HK-2 (cell line): ENCODE data around the gene ZXDC.

Experiments used
- DNase-seq: peaks from one replicate; pipeline ENCODE4 v3.0.0-alpha.2; 2018; ENCODE audit not compliant: unreplicated experiment

The ZXDC gene

GRCh38 chr3:126454437-126455198, 21.1 kb downstream of the ZXDC start:
- no peak for DNase-seq

- DNase-seq, result no peak
Observed at GRCh38 chr3:126454025-126454424, 21.7 kb downstream of the ZXDC start.

- DNase-seq, result no peak
Observed at GRCh38 chr3:126452213-126452612, 23.5 kb downstream of the ZXDC start.

- no peak for DNase-seq
Observed at GRCh38 chr3:126451511-126451910, 24.2 kb downstream of the ZXDC start.

- no peak for DNase-seq
Observed at GRCh38 chr3:126450744-126451143, 24.9 kb downstream of the ZXDC start.

- DNase-seq, result no peak
Observed at GRCh38 chr3:126450219-126450618, 25.5 kb downstream of the ZXDC start.

GRCh38 chr3:126449621-126450051, 26.1 kb downstream of the ZXDC start:
- DNase-seq, result no peak

GRCh38 chr3:126448893-126449180, 26.9 kb downstream of the ZXDC start:
- DNase-seq, result no peak

- DNase-seq, result no peak
Observed at GRCh38 chr3:126448136-126448892, 27.4 kb downstream of the ZXDC start.

GRCh38 chr3:126447456-126448106, 28.1 kb downstream of the ZXDC start:
- DNase-seq, result no peak

- no peak for DNase-seq
Observed at GRCh38 chr3:126446791-126447190, 28.9 kb downstream of the ZXDC start.

GRCh38 chr3:126446301-126446700, 29.4 kb downstream of the ZXDC start:
- no peak for DNase-seq

- no peak for DNase-seq
Observed at GRCh38 chr3:126445506-126445905, 30.2 kb downstream of the ZXDC start.

GRCh38 chr3:126442856-126443242, 32.8 kb downstream of the ZXDC start:
- no peak for DNase-seq

GRCh38 chr3:126442094-126442855, 33.4 kb downstream of the ZXDC start:
- DNase-seq, result no peak

- DNase-seq, result no peak
Observed at GRCh38 chr3:126441256-126441880, 34.3 kb downstream of the ZXDC start.

GRCh38 chr3:126440709-126440995, 35.0 kb downstream of the ZXDC start:
- no peak for DNase-seq

GRCh38 chr3:126439968-126440708, 35.6 kb downstream of the ZXDC start:
- DNase-seq, result no peak

- no peak for DNase-seq
Observed at GRCh38 chr3:126439346-126439967, 36.2 kb downstream of the ZXDC start.

- DNase-seq, result no peak
Observed at GRCh38 chr3:126438746-126439145, 36.9 kb downstream of the ZXDC start.

GRCh38 chr3:126438186-126438585, 37.5 kb downstream of the ZXDC start:
- DNase-seq, result no peak
